Esophagus muscularis mucosa (tissue), 4 donors: ENCODE data around the gene LBX1. TPM values are rescaled to one million over a fixed set of nuclear protein-coding genes. Genes with fewer than 3 reads are reported as not detected.
A peak's percentile ranks its signal among the peaks of the same experiment; 100 is the strongest.

ENCODE experiments used
- DNase-seq: peaks from one replicate; pipeline ENCODE4 v3.0.0-alpha.2; 2017; ENCODE audit errors: extremely low spot score
- H3K27ac ChIP-seq, 4 donors: fragments of 200-600 bp; sonication (generic); replicated peaks in 1 of 4; 1 replicate in 3 of 4; 2 replicates in 1 of 4; pipeline ENCODE4 v1.5.1; 2016 to 2019; ENCODE audit warnings: mild to moderate bottlenecking in 1 of 4
- H3K27me3 ChIP-seq, 4 donors: fragments of 200-600 bp; sonication (generic); one replicate each; pipeline versions ENCODE4 v1.5.1 to v1.6.0; 2016 to 2019
- H3K36me3 ChIP-seq, 4 donors: fragments of 200-600 bp; sonication (generic); one replicate each; pipeline ENCODE4 v1.5.1; 2016 to 2019
- H3K4me1 ChIP-seq, 4 donors: fragments of 200-600 bp; sonication (generic); one replicate each; pipeline ENCODE4 v1.5.1; 2016 to 2019
- H3K4me3 ChIP-seq, 4 donors: fragments of 200-600 bp; sonication (generic); 1 replicate in 2 of 4; 2 replicates in 2 of 4; pipeline ENCODE4 v1.5.1; 2016 to 2019; ENCODE audit warnings: mild to moderate bottlenecking in 4 of 4, moderate library complexity in 1 of 4
- H3K9me3 ChIP-seq, 4 donors: fragments of 200-600 bp; sonication (generic); 1 replicate in 3 of 4; 2 replicates in 1 of 4; pipeline ENCODE4 v1.5.1; 2016 to 2019
- CTCF ChIP-seq, 3 experiments: fragments of 200-600 bp in 2 of 3; fragments of 450-650 bp in 1 of 3; sonication (generic) in 2 of 3; IDR thresholded peaks; one replicate each; pipeline ENCODE4 v1.5.1; 2017 to 2019; ENCODE audit warnings: antibody characterized with exemption in 3 of 3, mild to moderate bottlenecking in 2 of 3, moderate library complexity in 1 of 3
- EP300 ChIP-seq: sonication (generic); formaldehyde crosslinking; IDR thresholded peaks from one replicate; pipeline ENCODE4 v1.6.1; 2017; ENCODE audit warnings: antibody characterized with exemption
- POLR2A ChIP-seq: fragments of 450-650 bp; IDR thresholded peaks from one replicate; pipeline ENCODE4 v1.6.1; 2017; ENCODE audit warnings: antibody characterized with exemption, moderate library complexity, mild to moderate bottlenecking, low read depth
- POLR2AphosphoS5 ChIP-seq, 2 donors: sonication (generic); formaldehyde crosslinking; IDR thresholded peaks; one replicate each; pipeline ENCODE4 v1.6.1; 2017; ENCODE audit warnings: antibody characterized with exemption in 2 of 2
- WGBS: methylation state at CpG from one replicate; pipeline ENCODE4 v1.1.5; 2018; 5-methylcytosine and 5-hydroxymethylcytosine counted together
- intact Hi-C: fragments of 100-400 bp; cut with DNase I; formaldehyde crosslinking; loops from one replicate; pipeline ENCODE4 v1.15.1; 2023
- total RNA-seq, 4 donors: library from RNA; depleted of rRNA; stranded (reverse); fragments of >200 nt; gene quantifications; one replicate each; pipeline versions ENCODE4 v1.1.0 to v1.2.1, GENCODE V29; 2016

Gene LBX1
- total RNA-seq, 4 donors from 2014 or later: not detected

- H3K4me3 ChIP-seq: peak overlapping the region; percentile 31 to 42 (median 35)
- no peak for DNase-seq
- peaks cover 56 to 71% (median 69%) of the 10 kb centered on the region in 4 donors for H3K4me1 ChIP-seq
- 17% methylated on average over 23 of the region's 82 CpGs for WGBS
- intact Hi-C loops: no loop called here
- no peaks in the 10 kb centered on the region for H3K36me3 ChIP-seq
- H3K9me3 ChIP-seq: no peaks in the 10 kb centered on the region
- peaks cover 28 to 100% (median 94%) of the 10 kb centered on the region in 4 donors for H3K27me3 ChIP-seq
- H3K27ac ChIP-seq: no peak overlapping the region
- TF ChIP-seq EP300 (no peak), CTCF (IDR thresholded peaks at IDR 0.05) (no peak), POLR2A (no peak), POLR2AphosphoS5 (IDR thresholded peaks at IDR 0.05) (no peak)
Measured at GRCh38 chr10:101228153-101228965, 904 bp downstream of the LBX1 start.

- TF ChIP-seq EP300 (no peak), POLR2AphosphoS5 (IDR thresholded peaks at IDR 0.05) (no peak), POLR2A (no peak), CTCF (IDR thresholded peaks at IDR 0.05) (no peak)
- Histone ChIP-seq H3K4me1 (peaks cover 61 to 79% (median 77%) of the 10 kb centered on the region in 4 donors), H3K36me3 (no peaks in the 10 kb centered on the region), H3K27ac (no peak overlapping the region), H3K9me3 (no peaks in the 10 kb centered on the region), H3K27me3 (peaks cover 28 to 100% (median 98%) of the 10 kb centered on the region in 4 donors), H3K4me3 (peak overlapping the region; percentile 40 to 46 (median 40))
- DNase-seq: no peak
- WGBS: 18% methylated on average over 23 of the region's 43 CpGs
- intact Hi-C loops: no loop called here
Measured at GRCh38 chr10:101227429-101228152, 1.7 kb downstream of the LBX1 start.

- Histone ChIP-seq H3K4me3 (peak overlapping the region; percentile 40 to 46 (median 40)), H3K4me1 (peaks cover 65 to 87% (median 82%) of the 10 kb centered on the region in 4 donors), H3K9me3 (no peaks in the 10 kb centered on the region), H3K27me3 (peaks cover 28 to 100% (median 98%) of the 10 kb centered on the region in 4 donors), H3K27ac (no peak overlapping the region), H3K36me3 (no peaks in the 10 kb centered on the region)
- TF ChIP-seq CTCF (IDR thresholded peaks at IDR 0.05) (no peak), POLR2A (no peak), EP300 (no peak), POLR2AphosphoS5 (IDR thresholded peaks at IDR 0.05) (no peak)
- no peak for DNase-seq
- intact Hi-C loops: no loop called here
- WGBS: 10% methylated on average over 46 of the region's 67 CpGs
Measured at GRCh38 chr10:101226491-101227428, 2.5 kb downstream of the LBX1 start.

GRCh38 chr10:101225846-101226421, 3.3 kb downstream of the LBX1 start:
- no peak for TF ChIP-seq CTCF (IDR thresholded peaks at IDR 0.05)
- TF ChIP-seq EP300: no peak
- TF ChIP-seq POLR2A: no peak
- TF ChIP-seq POLR2AphosphoS5 (IDR thresholded peaks at IDR 0.05): no peak
- Histone ChIP-seq H3K27me3 (peaks cover 28 to 100% (median 98%) of the 10 kb centered on the region in 4 donors), H3K9me3 (no peaks in the 10 kb centered on the region), H3K27ac (no peak overlapping the region), H3K4me1 (peaks cover 65 to 88% (median 82%) of the 10 kb centered on the region in 4 donors), H3K4me3 (peak overlapping the region; percentile 40 to 50 (median 42)), H3K36me3 (no peaks in the 10 kb centered on the region)
- no peak for DNase-seq
- intact Hi-C loops: no loop called here
- 13% methylated on average over 23 of the region's 23 CpGs for WGBS
